Measurements from ENCODE around the gene SIRPG.
"Not testable (repeated sequence)": the region's sequence is repeated elsewhere in the genome, so short reads cannot be mapped to it uniquely, and the experiment has no call there.

Gene SIRPG

DNA sequence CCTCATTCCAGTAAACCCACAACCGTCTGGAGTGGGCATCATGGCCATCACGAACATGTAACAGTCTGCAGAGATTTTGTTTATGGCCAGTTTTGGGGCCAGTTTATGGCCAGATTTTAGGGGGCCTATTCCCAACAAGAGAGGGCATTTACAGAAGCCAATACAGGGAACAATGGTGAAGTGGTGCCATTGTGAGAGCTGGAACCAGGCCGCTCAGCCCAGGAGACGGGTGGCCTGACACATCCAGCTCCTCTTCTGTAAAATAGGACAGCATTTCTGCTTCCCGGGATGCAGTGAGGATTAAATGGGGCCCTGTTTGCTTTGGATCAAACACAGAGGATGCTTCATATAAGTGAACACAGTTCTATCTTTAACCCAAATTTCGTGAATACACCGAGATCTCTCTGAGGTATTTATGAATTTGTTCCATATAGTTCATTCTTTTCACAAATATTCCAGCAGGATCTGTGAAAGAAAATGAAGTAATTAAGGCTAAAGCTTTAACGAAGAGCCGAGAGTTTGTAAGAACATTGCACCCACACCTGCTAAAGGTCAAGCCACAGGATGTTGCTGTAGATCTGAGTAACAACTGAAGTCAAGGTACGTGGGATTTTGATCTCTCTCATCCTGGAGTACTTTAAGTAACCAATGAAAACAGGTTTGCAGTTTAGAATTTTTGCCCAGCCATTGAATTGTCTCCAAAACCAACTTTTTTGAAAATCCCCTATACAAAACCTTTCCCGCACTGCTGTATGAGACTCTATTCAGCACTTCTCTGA is 14.5 kb upstream of the SIRPG start:
- DNase-seq = no peak

DNA sequence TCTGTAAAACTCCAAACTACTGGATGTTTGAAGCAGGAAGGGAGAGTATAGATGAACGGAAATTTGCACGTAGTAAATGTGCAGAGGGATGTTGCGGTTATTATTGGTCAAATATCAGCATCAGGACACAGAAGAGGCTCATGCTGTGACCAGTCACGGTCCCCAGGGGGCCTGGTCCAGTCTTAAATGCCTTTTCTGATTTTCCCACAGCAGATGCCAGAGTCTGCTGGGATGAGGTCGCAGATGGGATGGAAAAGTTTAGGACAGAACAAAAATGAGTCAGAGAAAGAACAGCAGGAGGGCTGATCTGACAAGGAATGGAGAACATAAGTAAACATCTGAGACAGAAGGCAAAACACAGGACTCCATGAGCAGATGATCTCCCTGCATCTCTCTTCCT is 11.7 kb upstream of the SIRPG start:
- DNase-seq = no peak

DNA sequence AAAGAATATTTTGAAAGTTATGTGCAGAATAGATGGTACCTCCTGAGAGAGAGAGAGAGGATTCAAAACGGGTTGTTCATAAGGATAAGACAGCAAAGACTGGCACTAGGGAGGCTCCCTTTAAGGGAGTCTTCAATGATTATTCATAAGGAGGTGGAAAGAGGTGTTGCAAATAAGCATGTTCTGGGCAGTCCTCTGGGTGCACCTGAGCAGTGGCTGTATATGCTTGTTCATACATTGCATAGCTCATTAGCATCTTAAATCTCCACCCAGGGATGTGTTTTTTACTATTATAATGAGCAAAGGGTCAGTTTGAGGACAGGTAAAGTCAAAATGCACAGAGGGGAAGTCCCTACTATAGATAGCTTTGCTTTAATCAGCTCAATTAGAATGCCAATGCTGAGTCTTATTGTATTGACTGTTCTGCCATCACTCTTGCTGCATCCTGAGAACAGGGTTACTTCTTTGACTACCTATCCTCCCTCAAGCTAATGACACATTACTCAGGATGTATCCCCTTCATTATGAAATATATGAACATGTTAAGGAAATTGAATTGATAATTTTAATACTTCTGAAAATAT is 10.0 kb upstream of the SIRPG start:
- no peak for DNase-seq

DNA sequence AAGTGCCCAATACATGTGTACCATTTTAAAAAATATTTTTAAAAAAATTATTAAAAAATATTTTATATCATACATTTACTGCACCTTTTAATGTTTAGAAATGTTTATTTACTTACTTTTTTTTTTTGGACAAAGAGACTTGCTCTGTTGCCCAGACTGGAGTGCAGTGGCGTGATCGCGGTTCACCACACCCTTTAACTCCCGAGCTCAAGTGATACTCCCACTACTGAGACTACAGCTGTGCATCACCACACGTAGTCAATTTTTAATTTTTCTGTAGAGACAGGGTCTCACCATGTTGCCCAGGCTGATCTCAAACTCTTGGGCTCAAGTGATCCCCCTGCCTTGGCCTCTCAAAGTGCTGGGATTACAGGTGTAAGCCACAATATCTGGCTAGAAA is 9.2 kb upstream of the SIRPG start:
- no peak for DNase-seq

DNA sequence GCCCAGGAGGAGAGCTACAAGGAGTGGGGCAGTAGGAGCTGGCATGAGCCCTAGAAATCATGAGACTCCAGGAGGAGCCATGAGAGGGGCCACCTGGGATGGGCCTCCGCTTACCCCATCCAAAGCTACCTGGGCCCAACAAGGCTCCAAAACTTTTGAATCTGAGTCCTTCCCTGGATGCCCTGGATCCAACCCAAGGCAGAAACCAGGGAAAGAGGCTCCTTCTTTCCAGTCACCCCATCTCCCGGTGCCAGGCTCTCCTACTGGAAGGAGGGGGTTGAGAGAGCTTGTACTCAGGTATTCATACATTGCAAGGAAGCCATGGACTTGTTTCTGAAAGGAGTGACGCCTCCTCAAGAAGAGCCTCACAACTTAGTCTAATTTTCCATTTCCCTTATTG is 7.8 kb upstream of the SIRPG start:
- DNase-seq = no peak

DNA sequence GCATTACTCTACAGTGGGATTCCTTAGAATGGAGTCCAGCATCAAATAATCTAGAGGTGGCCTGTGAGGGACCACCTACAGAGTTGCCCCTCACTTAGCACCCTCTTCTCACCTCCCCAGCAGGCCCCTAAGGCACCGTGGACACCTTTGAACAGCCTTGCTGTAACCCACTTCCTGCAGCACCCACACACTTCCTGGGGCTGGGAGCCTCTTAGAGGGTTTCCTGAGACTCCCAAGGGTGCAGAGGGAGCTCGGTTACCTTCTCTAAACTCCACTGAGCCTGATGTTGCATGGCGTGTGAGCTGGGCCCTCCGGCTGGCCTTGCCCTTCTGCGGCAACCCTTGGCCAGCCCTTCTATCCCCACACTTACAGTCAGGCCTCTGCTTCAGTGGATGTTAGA is 7.3 kb upstream of the SIRPG start:
- DNase-seq = peak; percentile 59

DNA sequence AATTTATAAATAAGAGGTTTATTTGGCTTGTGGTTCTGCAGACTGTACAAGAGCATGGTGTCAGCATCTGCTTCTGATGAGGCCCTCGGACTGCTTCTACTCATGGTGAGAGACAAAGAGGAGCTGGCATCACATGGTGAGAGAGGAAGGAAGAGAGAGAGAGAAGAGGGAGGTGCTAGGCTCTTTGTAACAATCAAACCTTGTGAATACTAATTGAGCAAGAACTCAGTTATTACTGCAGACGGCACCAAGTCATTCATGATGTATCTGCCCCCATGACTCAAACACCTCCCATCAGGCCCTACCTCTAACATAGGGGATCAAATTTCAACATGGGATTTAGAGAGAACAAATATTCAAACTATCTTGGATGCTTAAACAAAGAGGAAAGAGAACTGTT is 6.3 kb upstream of the SIRPG start:
- DNase-seq = no peak

DNA sequence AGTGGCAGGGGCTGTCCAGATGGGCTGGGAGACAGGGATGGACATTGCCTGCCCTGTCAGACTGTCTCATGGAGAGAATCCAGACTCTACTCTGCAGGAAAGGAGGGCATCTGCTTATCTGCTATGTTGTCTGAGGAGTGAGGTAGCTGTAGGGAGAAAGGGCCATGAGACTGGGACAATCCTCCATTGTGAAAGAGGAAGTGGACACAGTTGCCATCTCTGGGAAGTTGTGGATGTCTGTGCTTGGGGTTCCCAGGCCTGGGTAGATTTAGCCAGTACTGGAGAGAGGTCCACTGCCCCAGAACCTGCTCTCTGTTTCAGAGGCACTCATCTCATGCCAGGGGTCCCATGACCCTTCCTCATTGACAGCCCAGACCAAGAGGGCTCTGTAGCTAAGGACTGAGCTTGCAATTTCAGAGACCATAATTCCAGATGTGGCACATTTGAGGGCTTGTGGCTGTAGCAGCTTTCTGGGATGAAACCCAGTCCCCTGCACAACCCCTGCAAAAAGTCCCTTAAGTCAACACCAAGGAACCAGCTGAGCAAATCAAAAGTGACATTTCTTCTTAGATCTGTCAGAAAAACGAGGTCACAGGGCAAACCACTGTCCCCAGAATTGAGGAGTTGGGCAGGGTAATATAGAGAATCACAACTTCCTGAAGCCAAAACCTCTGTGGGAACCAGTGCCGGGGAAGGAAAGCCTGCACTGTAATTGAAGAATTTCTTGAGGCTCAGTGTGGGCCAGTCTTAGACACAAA is 4.1 kb upstream of the SIRPG start:
- DNase-seq = no peak

DNA sequence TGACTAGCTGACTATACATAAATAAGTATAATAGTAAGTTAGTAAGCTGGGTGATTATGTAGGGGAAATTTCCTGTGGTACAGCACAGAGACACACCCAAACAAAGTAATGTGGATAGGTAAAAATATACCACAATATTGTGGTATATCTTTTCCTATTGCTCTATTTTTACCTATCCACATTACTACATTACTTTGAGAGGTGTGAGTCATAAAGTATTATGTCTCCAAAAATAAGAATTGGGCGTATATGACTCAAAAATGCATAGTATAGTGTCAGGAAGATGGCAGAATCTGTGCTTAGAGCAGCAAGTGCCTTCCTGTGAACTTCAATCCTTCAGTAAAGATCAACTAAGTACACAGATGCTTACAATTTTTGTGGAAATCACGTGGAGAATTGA is 2.7 kb upstream of the SIRPG start:
- DNase-seq = no peak

DNA sequence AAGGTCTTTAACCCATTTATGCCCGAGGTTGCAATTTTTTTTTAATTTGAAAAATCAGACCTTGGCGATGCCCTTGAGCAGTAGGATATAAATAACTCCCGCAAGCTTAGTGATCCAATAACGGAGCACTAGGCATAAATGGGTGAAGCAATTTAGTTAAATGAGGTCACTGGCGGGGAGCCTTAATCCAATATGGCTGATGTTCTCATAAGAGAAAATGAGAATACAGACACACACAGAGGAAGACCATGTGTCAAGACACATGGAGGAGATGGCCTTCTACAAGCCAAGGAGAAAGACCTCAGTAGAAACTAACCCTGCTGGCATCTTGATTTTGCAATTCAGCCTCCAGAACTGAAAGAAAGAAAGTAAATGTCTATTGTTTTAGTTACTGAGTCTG is 735 bp downstream of the SIRPG start:
- no peak for DNase-seq

DNA sequence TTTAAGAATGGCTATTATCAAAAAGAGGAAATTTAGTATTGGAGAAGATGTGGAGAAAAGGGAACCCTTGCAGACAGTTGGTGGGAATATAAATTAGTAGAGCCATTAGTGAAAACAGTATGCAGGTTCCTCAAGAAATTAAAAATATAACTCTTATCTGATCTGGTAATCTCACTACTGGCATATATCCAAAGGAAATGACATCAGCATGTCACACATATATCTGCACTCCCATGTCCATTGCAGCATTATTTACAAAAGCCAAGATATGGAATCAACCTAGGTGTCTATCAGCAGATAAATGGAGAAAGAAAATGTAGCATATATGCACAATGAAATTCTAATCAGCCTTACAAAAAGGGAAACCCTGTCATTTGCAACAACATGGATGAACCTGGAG is 2.6 kb downstream of the SIRPG start:
- DNase-seq = no peak

DNA sequence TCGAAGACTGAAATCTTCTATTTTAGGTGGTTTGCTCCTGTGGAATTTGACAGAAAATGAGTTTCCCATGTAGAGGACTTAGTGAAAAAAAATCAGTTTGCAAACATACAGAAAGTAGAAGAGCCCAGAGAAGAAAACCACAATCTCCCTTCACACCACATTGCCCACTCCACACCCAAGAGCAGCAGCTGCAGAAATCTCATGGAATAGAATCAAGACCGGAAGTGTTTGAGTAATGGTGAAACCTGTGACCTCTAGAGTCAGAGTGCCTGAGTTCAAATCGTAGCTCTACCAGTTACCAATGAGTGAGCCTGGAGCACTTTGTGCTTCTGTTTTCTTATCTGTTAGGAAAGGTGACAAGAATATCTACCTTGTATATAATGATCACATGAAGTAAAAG is 4.6 kb downstream of the SIRPG start:
- DNase-seq = no peak

DNA sequence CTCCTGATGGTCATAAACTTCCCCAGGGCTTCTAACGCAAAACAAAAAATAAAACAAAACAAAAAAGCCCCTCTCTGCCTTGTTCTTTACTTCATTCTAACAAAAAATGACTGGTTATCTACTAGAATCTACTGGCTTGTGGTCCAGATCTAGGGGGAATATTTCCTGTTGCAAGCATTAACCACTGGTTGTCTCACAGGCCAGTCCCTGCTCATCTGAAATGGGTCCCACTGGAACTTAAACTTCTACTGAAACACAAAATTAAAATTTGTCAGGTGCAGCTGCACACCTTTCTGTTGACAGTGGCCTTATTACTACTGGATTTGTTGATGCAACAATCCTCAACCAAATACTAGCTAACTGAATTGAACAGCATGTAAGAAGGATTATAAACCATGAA is 5.5 kb downstream of the SIRPG start:
- no peak for DNase-seq

DNA sequence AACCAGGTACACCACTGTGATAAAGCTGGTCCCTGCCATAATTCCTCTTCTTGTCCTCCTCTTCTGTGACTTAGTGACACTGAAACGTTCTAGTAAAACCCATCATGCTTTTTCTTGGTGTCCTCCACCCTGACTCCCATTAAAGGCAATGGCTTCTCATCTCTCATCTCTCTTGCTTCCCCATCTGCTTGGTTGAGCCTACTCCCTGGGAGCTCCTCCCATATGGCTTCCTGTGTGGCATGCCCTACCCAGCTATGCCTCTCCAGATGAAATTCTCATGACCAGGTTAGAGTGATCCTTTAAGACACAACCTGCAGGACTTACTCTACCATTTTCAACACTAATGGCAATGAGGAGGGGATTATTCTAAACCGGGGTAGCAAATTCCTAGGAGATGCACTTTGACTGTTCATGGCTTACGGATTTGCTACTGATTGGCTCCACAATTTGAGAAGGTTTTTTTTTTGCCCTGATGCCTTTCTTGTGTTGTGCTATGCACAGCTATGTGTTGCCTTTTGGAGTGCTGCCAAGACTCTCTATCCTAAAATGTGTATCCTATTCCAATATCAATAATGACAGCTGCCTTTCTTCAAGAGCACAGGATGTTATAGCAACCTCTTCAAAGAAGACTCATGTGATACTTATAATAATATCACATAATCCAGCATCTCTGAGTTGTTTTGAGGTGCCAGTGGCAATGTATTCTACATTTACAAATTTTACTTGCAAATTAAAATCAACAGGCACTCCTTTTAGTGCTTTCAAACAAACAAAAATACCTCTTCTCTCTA is 6.1 kb downstream of the SIRPG start:
- no peak for DNase-seq

DNA sequence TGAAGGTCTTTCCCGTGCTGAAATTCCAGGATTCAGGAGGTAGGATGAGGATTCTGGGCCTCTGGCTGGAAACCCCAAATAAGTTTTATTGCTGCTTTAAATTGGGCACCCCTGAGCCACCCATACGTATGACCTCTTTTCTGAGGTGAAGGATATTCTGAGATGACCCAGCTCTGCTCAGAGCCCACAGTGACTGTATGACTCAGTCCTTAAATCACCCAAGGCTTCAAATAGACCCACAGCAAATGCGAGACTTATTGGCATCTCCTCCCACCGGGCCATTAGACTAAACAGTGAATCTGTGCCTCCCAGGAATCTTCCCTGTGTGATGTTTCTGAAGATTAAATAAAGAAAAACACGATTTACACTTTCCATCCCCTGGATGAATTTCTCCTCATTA is 9.5 kb downstream of the SIRPG start:
- no peak for DNase-seq

DNA sequence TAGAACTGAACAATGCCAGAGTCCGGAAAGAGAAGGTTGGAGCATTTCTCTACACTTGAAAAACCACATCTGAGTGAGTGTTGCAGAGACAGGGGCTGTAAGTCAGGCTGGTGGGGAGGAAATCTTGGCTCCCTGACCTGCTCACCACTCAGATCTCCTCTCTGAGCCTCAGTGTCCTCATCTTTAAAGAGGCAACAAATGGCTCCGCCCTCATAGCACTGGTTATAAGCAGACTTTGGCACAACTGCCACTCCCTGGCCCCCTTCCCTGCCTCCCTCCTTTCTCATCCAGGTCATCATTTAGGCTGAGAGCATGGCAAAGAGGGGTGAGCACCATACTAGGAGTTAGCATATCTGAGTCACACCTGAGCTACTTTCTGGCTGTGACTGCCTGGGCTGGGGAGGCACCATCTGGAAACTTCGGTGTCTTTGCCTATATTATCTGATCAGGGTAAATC is 10.6 kb downstream of the SIRPG start:
- no peak for DNase-seq

DNA sequence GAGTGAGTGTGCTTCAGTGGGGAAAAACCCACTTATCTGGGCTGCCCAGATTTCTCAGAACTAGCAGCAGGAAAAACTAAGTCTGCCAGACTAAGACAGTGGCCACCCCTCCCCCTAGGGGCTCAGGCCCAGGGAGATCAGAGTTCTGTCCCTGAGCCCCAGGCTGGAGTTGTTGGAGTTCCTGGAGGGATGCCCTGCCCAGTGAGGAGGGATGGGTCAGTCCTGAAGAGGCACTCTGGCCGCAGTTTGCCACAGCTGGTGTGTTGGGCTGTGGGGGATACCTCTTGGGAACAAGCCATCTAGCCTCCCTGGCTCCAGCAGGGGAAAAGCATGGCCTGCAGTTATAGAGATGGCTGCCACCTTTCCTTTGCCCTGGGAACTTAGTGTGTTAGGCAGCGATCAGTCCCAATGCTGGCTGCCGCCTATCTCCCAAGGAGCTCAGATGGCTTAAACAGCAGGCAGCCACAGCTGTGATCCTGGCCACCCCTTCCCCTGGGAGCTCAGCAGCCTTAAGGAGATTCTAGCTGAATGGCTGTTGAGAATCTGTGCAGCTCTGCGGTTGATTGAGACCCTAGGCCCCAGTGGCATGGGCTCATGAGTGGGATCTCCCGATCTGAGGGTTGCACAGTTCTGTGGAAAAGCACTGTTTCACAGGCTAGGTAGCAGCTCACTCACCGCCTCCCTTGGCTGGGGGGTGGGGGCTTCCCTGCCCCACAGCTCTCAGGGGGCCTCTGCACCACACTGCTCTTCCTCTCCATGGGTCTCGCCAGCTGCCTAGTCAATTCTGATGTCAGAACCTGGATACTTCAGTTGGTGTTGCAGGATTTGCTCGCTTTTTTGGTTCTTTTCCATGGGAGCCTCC is 13.2 kb downstream of the SIRPG start:
- no peak for DNase-seq

DNA sequence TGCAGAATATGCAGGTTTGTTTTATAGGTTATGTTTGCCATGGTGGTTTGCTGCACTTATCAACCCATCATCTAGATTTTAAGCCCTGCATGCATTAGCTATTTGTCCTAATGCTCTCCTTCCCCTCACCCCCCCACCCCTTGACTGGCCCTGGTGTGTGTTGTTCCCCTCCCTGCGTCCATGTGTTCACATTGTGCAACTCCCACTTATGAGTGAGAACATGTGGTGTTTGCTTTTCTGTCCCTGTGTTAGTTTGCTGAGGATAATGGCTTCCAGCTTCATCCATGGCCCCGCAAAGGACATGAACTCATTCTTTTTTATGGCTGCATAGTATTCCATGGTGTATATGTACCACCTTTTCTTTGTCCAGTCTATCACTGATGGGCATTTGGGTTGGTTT is 18.9 kb downstream of the SIRPG start:
- not testable (repeated sequence) for DNase-seq

DNA sequence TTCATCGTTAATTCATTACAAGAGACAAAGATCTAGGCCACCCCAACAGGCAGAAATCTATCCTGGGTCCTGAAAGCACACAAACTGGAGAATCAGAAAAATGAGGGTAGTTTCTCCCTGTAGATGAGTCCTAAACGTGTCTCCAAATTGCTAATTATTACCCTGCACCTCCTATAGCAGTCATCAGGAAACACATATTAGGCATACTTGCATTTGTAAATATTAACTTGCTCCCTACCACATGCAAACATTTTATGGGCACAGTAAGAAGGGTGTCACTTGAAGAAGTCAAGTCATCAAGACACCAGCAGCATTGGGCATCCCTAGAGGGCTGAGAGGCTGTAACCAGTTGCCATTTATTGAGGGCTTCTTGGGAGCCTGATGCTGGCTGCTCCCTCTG is 19.8 kb downstream of the SIRPG start:
- no peak for DNase-seq

DNA sequence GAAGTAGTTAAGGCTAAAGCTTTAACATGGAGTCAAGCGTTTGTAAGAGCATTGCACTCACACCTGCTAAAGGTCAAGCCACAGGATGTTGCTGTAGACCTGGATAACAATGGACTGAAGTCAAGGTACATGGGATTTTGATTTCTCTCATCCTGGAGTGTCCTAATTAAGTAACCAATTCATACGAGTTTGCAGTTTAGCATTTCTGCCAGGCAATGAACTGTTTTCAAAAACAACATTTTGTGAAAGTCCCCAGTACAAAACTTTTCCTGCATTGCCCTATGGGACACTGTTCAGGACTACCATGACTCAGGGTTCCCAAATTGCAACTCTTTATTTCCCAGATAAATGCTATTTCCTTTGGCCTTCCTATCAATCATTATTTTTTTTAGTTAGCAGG is 20.4 kb downstream of the SIRPG start:
- DNase-seq = no peak

DNA sequence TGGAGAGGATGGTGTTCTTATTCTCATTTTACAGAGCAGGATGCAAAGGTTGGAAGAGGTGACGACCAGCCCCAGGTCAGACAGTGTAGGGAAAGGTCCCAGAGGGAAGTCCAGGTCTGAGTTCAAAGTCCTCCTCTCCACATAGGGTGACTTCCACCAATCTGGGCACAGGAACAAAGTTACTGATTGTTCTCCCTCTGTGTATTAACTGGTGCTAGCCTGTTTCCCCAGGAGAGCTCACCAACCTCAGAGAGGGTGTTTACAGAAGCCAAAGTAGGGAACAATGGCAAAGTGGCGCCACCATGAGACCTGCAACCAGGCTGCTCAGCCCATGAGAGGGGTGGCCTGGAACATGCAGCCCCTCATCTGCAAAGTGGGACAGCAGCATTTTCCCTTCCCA is 21.0 kb downstream of the SIRPG start:
- DNase-seq = no peak

DNA sequence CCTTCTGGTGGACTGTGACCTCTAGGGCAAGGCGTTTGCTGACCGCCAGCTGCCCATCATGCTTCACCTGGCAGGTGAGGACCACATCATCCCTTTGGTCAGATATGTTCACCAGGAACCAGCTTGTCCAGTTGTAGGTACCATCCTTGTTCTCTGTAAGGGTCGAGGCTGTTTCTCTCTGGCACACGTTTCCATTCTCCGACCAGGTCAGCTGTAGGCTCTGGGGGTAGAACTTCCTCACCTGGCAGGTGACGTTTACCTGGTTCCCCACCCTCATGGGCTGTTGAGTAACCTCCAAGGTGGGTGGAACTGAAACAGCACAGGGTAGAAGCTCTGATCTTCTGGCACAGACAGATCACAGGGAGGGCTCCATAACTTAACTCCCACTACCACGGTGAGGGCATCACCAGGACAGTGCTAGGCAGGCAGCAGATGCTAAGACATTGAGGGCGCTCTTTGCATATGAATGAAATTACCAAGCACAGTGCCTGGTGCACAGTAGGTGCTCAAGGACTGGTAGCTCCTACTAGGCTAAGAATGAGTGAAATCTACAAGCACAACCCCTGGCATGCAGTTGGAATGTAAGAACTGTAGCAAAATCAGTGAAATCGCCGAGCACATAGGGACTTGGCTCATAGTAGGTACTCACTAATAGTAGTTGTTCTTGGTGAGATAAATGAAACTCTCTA is 22.1 kb downstream of the SIRPG start:
- DNase-seq = no peak
